Stimulated activated CD4-positive, alpha-beta T cell treated with anti-CD3 and anti-CD28 coated beads, Interleukin-1b, Interleukin-23, amount 100 ng/mL, for 24 hours (primary cell): ENCODE measurements around the gene ADARB1.

Experiments
- DNase-seq, 4 experiments: peaks; one replicate each; pipeline ENCODE4 v3.0.0-alpha.2; 2020; ENCODE audit warnings: low read depth in 4 of 4, low spot score in 1 of 4

ADARB1 gene

GRCh38 chr21:45147473-45148315, 73.3 kb downstream of the ADARB1 start:
- no peak for DNase-seq

GRCh38 chr21:45148316-45148990, 74.1 kb downstream of the ADARB1 start:
- DNase-seq, result no peak

- DNase-seq, result no peak
Measured at GRCh38 chr21:45149021-45149420, 74.6 kb downstream of the ADARB1 start.

GRCh38 chr21:45150638-45151131, 76.3 kb downstream of the ADARB1 start:
- no peak for DNase-seq

GRCh38 chr21:45151445-45152160, 77.2 kb downstream of the ADARB1 start:
- DNase-seq, result no peak

GRCh38 chr21:45152265-45152746, 77.9 kb downstream of the ADARB1 start:
- DNase-seq, result peak; percentile 25 to 54 (median 41)

GRCh38 chr21:45153358-45154318, 79.3 kb downstream of the ADARB1 start:
- DNase-seq, result no peak

GRCh38 chr21:45154511-45155508, 80.4 kb downstream of the ADARB1 start:
- DNase-seq, result no peak

- DNase-seq, result no peak
Measured at GRCh38 chr21:45155910-45156309, 81.5 kb downstream of the ADARB1 start.

GRCh38 chr21:45156459-45156858, 82.1 kb downstream of the ADARB1 start:
- DNase-seq, result no peak

GRCh38 chr21:45157932-45158331, 83.6 kb downstream of the ADARB1 start:
- DNase-seq, result no peak

- no peak for DNase-seq
Measured at GRCh38 chr21:45158491-45159423, 84.4 kb downstream of the ADARB1 start.

GRCh38 chr21:45160198-45160597, 85.8 kb downstream of the ADARB1 start:
- no peak for DNase-seq

- no peak for DNase-seq
Measured at GRCh38 chr21:45161038-45161945, 86.9 kb downstream of the ADARB1 start.

GRCh38 chr21:45162115-45162514, 87.7 kb downstream of the ADARB1 start:
- no peak for DNase-seq

GRCh38 chr21:45162809-45163208, 88.4 kb downstream of the ADARB1 start:
- DNase-seq, result no peak
